ENCODE results near the gene CACNG1.
"Not testable (repeated sequence)": the region's sequence is repeated elsewhere in the genome, so short reads cannot be mapped to it uniquely, and the experiment has no call there.

The CACNG1 gene

DNA sequence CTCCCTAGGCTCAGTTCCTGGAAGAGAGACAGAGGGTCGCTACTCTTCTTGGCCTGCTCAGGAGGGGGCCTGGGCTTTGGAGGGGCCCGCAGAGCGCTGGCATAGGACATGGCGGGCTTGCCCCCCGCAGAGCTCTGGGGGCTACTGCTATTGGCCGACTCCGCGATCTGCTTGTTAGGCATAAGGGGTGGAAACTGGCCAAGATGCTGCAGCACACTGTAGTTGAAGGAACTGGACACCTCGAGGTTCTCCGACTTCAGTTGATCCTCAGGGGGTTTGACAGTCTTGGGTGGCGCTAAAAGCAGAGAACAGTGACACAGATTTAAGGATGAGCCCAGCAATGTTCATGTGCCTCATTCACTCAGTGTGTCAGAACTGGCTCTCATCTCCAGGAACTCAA, 33.9 kb downstream of the CACNG1 start:
- DNase-seq (ENCODE audit: low read depth in 3 of 3, low spot score in 1 of 3) = no peak

DNA sequence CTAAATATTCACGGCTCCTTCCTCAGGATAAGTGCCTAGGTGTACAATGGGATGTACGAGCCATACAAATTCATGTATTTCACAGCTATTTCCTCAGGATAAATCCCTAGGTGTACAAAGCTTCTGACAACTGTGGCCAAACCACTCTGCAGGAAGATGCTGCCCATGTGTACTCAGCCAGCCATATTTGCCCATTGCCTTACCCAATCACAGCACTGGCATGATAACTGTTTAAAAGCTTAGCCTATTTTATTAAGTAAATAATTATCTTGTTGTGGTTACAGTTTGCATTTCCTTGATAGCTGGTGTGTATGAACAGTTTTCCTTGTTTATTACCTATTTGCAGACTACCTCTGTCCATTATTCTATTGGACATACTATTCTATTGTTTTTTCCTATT, 35.1 kb downstream of the CACNG1 start:
- DNase-seq (ENCODE audit: low read depth in 3 of 3, low spot score in 1 of 3) = no peak

DNA sequence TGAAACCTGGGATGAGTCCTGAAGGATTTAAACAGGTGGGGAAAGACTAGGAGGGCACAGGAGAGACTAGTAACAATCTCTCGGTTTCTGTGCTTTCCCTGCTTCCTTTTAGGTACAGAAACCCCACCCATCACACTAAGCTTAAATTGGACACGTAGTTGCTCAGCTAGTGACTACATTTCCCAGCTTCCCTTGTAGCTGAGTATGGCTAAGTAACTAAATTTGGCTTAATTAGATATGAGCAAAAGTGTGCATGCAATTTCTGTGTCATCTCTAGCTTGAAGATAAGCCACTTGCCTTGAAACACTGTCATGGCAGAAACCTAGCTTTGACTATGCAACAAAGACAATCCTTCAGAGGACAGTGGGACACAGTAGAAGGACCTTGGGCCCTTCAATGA, 36.5 kb downstream of the CACNG1 start:
- no peak for DNase-seq (ENCODE audit: low read depth in 3 of 3, low spot score in 1 of 3)

DNA sequence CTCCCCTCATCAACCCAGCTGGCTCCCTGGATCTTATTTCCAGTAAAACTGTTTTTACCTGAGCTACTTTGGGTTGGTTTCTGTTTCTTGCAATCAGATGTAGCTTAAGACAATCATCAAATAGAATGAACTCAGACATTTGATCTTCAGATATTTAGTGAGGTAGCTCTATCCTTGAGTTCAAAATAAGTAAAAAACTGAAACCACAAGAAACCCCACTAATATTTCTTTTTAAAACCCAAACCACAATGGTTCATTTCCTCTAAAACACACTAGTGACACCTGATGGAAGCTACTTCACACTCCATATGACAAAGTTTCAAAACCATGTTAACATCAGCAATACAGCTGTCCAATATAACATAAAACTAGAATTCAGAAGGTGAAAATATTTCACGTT, 37.8 kb downstream of the CACNG1 start:
- no peak for DNase-seq (ENCODE audit: low read depth in 3 of 3, low spot score in 1 of 3)

DNA sequence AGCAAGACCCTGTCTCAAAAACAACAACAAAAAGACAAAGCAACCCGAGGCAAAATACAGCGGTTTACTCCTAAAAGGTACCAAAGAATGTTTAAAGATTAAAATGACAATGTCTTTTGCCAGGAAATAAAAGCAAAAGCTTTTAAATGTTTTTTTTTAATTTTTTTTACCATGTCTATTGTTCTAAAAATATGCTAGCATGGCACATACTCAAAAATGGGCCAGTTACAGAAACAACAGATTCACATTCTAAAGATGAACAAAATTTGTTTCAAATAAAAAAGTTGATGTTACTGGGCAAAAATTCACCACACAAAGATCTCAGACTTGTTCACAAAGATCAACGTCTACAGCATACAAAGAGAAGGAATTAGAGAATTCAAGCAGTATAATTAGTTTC, 41.1 kb downstream of the CACNG1 start:
- no peak for DNase-seq (ENCODE audit: low read depth in 3 of 3, low spot score in 1 of 3)

DNA sequence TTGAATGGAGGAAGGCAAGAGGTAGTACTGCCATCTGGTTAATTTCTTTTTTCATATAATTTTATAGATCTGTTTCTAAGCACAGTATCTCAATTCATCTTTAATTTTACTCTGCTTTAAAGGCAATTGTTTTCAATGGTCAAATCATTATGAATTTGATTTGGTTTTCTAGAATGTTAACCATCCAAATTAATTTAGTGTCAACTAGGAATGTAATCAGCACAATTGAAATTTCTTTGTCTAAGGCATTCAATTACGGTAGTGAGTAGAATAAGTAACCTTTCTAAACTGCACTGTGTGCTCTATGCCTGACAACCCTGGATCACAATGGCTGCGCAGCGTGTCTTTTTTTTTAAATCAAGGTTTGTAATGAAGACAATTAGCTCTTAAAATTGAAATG, 44.3 kb downstream of the CACNG1 start:
- no peak for DNase-seq (ENCODE audit: low read depth in 3 of 3, low spot score in 1 of 3)

DNA sequence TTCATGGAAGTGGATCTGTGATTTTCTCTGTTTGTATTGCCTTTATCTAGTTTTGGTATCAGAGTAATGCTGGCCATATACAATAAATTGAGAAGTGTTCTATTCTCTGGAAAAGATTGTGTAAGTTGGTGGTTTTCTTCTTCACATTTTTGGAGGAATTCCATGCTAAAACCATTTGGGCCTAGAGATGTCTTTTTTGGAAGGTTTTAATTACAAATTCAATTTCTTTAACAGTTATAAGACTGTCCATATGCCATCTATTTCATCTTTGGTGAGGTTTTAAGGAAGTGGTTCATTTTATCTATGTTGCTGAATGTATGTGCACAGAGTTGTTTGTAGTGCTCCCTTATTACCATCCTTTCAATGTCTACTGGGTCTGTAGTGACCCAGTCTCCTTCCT, 46.0 kb downstream of the CACNG1 start:
- DNase-seq (ENCODE audit: low read depth in 3 of 3, low spot score in 1 of 3) = no peak

DNA sequence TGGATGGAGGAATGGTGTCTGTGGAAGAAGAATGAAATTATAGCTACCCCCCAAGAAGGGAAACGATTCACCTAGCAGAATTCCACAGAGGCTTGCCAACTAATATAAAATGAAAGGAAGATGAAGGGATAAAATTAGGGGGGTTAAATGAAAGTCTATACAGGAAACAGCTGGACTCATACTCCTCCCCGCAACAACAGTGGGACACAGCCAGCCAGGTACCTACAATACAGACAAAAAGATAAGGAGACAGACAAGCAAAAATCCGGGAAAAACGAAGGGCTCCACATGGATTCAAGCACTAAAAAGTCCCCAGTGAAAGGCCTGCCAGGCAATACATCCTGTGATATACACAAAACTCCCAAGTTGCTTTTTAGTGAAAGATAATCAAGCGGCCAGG, 47.9 kb downstream of the CACNG1 start:
- DNase-seq (ENCODE audit: low read depth in 3 of 3, low spot score in 1 of 3) = no peak

DNA sequence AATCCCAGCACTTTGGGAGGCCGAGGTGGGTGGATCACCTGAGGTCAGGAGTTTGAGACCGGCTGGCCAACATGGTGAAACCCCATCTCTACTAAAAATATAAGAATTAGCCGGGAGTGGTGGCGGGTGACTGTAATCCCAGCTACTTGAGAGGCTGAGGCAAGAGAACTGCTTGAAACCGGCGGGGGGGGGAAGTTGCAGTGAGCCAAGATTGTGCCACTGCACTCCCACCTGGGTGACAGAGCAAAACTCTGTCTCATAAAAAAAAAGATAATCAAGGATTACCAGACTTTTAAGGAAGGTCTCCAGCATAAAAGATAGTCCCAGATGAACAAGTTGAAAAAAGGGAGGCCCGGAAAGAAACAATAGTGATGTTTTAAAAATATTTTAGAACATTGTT, 48.4 kb downstream of the CACNG1 start:
- not testable (repeated sequence) for DNase-seq (ENCODE audit: low read depth in 3 of 3, low spot score in 1 of 3)

DNA sequence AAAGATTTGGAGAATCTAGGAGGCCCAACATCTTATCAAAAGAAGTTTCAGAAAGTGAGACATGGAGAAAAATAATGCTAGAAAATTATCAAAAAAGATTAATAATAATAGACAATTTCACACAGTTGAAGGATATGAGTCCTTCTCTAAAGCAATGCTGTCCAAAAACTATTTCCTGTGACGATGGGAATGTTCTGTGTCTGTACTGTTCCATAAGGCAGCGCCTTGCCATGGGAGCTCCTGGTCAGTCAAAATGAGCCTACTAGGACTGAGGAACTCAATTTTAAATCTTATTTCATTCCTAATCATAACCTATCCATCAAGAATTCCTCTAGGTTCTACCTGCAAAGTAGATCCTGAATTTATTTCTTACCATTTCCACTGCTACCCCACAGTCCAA, 49.0 kb downstream of the CACNG1 start:
- no peak for DNase-seq (ENCODE audit: low read depth in 3 of 3, low spot score in 1 of 3)

DNA sequence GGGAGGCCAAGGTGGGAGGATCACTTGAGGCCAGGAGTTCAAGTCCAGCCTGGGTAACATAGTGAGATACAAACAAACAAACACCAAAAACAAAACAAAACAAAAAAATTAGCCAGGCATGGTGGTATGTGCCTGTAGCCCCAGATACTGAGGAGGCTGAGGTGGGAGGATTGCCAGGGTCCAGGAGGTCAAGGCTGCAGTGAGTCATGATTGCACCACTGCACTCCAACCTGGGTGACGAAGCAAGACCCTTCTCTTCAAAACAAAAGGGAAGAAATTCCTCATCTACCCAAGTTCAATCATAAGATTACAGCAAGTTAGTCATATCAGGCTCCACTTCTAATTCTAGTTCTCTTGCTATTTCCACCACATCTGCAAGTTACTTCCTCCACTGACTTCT, 50.9 kb downstream of the CACNG1 start:
- not testable (repeated sequence) for DNase-seq (ENCODE audit: low read depth in 3 of 3, low spot score in 1 of 3)

DNA sequence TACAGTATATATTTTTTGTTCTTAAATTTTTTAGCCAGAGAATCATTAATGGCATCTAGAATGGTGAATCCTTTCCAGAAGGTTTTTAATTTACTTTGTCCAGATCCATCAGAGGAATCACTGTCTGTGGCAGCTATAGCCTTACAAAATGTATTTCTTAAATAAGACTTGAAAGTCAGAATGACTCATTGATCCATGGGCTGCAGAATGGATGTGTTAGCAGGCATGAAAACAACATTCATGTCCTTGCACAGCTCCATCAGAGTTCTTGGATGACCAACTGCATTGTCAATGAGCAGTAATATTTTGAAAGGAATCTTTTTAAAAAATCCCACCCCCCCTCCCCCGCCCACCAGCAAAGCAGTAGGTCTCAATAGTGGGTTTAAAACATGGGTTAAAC, 51.4 kb downstream of the CACNG1 start:
- no peak for DNase-seq (ENCODE audit: low read depth in 3 of 3, low spot score in 1 of 3)

DNA sequence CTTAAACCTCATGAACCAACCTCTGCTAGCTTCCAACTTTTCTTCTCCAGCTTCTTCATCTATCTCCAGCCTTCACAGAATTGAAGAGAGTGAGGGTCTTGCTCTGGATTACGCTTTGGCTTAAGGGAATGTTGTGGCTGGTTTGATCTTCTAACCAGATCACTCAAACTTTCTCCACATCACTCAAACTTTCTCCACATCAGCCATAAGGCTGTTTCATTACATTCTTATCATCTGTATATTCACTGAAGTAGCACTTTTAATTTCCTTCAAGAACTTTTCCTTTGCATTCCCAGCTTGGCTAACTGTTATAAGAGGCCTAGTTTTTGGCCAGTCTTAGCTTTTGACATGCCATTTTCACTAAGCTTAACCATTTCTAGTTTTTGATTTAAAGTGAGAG, 52.3 kb downstream of the CACNG1 start:
- no peak for DNase-seq (ENCODE audit: low read depth in 3 of 3, low spot score in 1 of 3)

DNA sequence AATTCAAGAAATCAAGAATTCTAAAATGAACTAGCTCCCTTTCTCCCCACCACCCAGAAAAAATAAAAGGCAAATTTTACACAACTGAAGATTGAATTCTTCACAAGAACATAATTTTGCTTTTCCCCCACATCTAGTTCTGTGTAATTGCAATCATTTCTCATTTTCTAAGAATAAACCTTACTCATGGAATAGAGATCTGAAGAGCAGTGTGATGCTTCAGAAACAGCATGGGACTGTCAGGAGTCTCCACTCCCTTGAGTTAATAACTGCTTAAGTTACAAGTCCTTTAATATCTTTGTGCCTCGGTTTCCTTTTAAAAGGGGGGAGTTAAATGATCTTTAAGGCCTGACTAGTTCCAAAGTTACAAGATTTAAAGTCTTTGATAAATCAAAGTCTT, 53.7 kb downstream of the CACNG1 start:
- DNase-seq (ENCODE audit: low read depth in 3 of 3, low spot score in 1 of 3) = no peak

DNA sequence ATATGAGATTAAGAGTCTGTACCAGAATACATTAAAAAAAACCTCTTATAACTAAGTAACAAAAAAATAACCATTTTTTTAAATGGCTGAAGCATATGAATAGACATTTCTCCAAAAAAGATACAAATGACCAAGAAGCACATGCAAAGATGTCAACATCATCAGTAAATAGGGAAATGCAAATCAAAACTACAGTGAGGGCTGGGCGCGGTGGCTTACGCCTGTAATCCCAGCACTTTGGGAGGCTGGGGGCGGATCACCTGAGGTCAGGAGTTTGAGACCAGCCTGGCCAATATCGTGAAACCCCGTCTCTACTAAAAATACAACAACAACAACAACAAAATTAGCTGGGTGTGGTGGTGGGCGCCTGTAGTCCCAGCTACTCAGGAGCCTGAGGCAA, 60.3 kb downstream of the CACNG1 start:
- DNase-seq (ENCODE audit: low read depth in 3 of 3, low spot score in 1 of 3) = not testable (repeated sequence)

DNA sequence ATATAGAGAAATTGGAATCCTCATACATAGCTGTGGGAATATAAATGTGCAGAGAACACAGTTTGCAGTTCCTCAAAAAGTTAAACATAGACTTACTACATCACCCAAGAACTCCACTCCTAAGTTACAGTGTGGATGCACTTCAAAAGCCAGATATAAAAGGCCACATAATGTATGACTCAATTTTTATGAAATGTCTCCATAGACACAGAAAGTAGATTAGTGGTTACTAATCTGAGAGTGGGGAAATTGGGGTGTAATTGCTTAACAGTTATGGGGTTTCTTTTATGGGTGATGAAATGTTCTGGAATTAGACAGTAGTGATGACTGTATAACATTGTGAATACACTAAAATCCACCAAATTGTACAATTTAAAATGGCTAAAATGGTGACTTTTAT, 60.9 kb downstream of the CACNG1 start:
- DNase-seq (ENCODE audit: low read depth in 3 of 3, low spot score in 1 of 3) = no peak

All from stimulated activated CD4-positive, alpha-beta T cell treated with anti-CD3 and anti-CD28 coated beads, TNF-alpha, amount 100 ng/mL, for 1 hour (primary cell).